HT1080 (cell line): ENCODE measurements around the gene MARK2. TPM values are rescaled to one million over a fixed set of nuclear protein-coding genes. Genes with fewer than 3 reads are reported as not detected.
A peak's percentile ranks its signal among the peaks of the same experiment; 100 is the strongest.

Source experiments
- DNase-seq: peaks from one replicate; pipeline ENCODE4 v3.0.0-alpha.2; 2015; ENCODE audit warnings: low read depth
- total RNA-seq: library from RNA; depleted of rRNA; stranded (reverse); fragments of >200 nt; shearing (Covaris generic); gene quantifications from 2 replicates; pipeline ENCODE4 v1.2.3, GENCODE V29; 2014

MARK2 gene
- total RNA-seq, 1 experiment from 2014 or later, result 39.9 TPM

- DNase-seq, result no peak
Observed at GRCh38 chr11:63920126-63920938, 81.4 kb downstream of the MARK2 start.

GRCh38 chr11:63920939-63921417 lies 82.1 kb downstream of the MARK2 start:
- no peak for DNase-seq

GRCh38 chr11:63922673-63923192 lies 83.8 kb downstream of the MARK2 start:
- no peak for DNase-seq

- no peak for DNase-seq
Observed at GRCh38 chr11:63923319-63923718, 84.4 kb downstream of the MARK2 start.

- no peak for DNase-seq
Observed at GRCh38 chr11:63929616-63930015, 90.7 kb downstream of the MARK2 start.

GRCh38 chr11:63931045-63931444 lies 92.1 kb downstream of the MARK2 start:
- DNase-seq, result no peak

- no peak for DNase-seq
Observed at GRCh38 chr11:63931876-63932275, 93.0 kb downstream of the MARK2 start.

- no peak for DNase-seq
Observed at GRCh38 chr11:63933459-63933858, 94.5 kb downstream of the MARK2 start.

GRCh38 chr11:63937713-63938478 lies 99.0 kb downstream of the MARK2 start:
- no peak for DNase-seq

GRCh38 chr11:63938479-63939396 lies 99.8 kb downstream of the MARK2 start, which contains the start of gene NAA40:
Gene NAA40, plus strand, starts transcription at chr11:63939002. Its CDS starts 95 bp downstream, at chr11:63939097.
- peak; percentile 98 for DNase-seq

GRCh38 chr11:63939397-63939891 lies 100.5 kb downstream of the MARK2 start:
- DNase-seq, result no peak

GRCh38 chr11:63940786-63941185 lies 101.9 kb downstream of the MARK2 start:
- no peak for DNase-seq

- DNase-seq, result no peak
Observed at GRCh38 chr11:63941901-63942300, 103.0 kb downstream of the MARK2 start.

- no peak for DNase-seq
Observed at GRCh38 chr11:63942803-63943202, 103.9 kb downstream of the MARK2 start.

- no peak for DNase-seq
Observed at GRCh38 chr11:63944987-63945386, 106.1 kb downstream of the MARK2 start.

- DNase-seq, result peak; percentile 68
Observed at GRCh38 chr11:63945477-63946163, 106.7 kb downstream of the MARK2 start.

- no peak for DNase-seq
Observed at GRCh38 chr11:63951779-63952536, 113.0 kb downstream of the MARK2 start.

GRCh38 chr11:63952570-63952969 lies 113.7 kb downstream of the MARK2 start:
- no peak for DNase-seq

GRCh38 chr11:63958008-63958407 lies 119.1 kb downstream of the MARK2 start:
- DNase-seq, result no peak
